Activated CD4-positive, alpha-beta T cell treated with anti-CD3 and anti-CD28 coated beads for 4 hours (primary cell): ENCODE data around the gene DDX27.

Experiments used
- DNase-seq, 2 donors: peaks; one replicate each; pipeline ENCODE4 v3.0.0-alpha.2; 2020

The DDX27 gene

DNA sequence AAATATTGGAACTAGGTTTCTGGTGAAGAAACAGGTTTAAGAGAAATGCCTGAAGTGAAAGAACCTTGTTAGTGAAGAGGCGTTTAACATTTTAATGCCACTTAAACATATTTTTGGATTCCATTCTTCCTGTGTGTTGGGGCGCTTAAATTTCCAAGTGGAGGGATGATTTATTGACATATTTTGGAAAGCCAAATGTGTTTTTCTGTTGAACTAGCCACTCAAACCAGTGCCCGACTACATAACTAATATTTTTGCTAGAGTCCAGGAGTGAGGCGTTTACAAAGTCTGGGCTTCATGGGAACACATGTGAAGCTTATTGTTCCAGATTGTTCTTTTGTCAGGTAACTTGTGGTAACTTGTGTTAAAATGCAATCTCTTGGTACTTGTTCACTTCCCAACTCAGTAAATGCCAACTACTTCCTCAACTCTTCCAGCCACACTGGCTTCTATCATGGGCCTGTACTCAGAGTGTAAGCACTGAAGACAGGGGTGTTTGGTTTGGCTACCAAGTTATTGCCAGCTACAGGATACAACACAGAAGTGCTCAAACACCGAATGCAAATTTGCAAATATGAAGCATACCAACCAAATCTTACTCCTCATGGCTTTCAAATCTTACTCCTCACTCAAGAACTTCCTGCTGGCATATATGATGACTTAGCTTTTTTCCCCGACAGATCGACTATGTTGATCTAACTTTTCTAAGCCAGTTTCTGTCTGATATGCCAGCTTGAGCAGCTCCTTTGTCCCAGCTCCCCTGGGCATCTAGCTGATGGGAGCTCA lies 60.7 kb downstream of the DDX27 start:
- no peak for DNase-seq

DNA sequence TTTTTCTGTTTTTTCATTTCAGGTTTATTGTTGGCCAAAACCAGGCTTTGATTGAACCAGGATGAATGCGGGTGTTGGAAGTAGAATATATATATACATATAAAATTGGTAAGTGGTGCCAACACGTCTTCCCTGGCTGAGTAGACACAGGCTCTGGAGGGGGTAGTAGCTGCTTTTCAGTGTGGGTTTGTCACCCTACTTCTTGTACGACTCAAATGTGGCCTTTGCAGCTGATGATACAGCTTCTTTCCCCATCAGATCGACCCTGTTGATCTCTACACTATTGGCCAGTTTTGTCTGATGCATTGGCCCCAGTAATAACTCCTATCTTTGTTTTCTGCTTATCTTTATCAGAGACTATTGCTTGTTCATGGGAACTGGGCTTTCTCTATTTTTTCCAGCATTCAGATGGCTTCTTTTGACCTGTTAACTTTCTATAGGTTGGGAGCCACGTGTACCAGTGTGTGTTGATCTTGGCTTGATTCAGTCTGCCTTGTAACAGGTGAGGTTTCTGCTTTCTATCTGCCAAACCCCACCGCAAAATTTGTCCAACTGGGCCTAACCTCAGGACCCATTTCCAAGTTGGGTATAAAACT lies 61.3 kb downstream of the DDX27 start:
- no peak for DNase-seq

DNA sequence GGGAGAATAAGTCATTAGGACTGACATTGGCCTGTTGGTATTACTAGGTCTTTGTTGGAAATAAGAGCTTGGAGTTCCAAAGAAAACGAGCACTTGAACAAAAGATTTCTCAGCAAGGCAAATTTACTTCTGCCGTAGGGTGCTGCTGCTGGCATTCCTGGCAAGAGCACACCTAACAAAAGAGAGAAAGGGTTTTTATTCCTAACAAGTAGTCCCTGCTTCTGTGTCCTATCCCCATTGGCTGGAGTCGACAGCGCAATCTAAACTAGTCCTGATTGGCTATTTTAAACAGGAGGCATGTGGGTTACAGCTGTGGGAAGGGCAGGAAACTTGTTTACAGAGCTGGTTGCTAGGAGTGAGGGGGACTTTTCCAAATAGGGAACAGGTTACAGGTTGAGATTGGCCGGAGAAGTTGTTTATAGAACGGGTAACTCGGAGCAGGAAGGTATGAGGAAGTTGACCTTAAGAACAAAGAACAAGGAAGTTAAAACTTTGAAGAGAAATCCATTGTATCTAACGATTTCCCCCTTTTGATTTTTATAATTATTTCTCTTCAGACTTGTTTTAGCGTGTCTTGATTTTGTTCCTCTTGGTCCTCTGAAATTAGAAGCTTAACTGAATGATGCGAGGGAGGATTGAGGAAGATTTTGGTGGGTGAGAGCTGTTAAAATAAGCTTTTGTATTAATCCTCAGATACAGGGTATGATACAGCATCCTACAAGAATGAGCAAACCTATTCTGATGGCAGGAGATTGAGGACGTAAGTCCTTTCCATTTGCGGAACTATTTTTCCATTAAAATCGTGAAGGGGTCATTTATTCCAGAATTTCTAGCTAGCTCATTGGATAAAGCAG lies 62.1 kb downstream of the DDX27 start:
- no peak for DNase-seq

DNA sequence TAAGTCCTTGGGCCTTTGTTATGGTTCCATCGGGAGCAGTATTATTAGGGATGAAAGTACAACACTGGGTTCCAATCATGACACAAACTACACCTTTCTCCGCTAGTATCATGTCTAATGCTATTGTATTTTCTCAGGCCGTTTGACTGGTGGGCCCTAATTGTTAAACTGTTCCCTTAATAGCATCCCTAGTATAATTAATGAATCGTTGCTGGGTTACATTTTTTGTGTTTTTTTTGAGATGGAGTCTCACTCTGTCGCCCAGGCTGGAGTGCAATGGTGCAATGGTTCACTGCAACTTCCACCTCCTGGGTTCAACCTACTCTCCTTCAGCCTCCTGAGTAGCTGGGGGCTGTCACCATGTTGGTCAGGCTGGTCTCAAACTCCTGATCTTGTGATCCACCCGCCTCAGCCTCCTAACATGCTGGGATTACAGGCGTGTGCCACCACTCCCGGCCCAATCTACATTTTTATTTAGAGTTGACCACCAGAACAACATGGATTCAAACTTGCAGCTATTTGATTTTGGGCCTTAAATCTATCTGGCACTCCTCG lies 62.8 kb downstream of the DDX27 start:
- no peak for DNase-seq

DNA sequence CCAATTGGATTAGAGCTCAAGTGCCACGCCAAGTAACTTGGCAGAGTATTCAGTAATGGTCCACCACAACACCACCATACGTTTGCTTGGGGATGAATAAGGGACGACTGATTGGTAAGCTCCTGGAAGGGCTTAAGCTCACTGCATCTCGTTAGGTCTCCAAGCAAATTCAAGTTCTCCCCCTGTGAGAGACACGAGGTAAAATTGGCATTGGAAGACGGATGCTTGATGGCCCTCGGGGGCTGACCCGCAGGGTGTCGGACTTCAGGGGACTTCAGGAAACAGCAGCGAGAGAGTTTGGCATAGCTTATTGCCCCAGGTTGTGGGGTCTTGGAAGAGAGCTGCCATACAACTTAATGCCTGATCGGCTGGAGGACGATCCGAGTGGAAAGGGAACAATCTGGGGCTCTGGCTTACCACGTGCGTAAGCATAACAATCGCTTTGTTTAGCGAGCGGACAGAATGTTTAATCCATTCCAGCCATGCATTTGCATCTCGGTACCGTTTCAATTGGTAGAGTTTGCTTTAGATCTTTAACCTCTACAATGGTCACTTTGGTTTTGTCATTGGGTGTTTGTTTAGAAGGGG lies 63.5 kb downstream of the DDX27 start:
- no peak for DNase-seq

DNA sequence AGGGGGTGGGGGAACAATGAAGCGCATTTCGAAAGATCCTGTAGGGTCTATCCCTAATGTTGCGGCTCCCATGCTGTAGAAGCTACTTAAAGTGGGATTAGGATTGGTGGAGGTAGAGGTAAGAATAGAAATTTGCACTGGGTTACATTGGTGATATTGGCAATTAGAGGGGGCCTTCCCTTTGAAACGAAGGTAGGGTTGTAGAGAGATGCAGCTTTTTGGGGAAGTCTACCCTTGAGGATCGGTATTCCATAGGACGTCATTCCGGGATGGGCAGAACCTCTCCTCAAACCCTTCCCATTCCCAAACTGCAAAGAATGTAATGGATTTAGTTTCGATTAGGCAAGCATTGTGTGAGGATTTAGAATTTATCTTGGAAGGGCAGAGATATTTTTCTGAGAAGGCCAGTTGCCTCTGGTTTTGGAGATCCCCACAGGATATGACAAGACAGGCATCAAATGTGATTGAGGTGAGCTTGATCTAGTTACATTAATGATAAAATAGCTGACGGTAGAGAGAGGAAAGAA lies 64.0 kb downstream of the DDX27 start:
- no peak for DNase-seq

DNA sequence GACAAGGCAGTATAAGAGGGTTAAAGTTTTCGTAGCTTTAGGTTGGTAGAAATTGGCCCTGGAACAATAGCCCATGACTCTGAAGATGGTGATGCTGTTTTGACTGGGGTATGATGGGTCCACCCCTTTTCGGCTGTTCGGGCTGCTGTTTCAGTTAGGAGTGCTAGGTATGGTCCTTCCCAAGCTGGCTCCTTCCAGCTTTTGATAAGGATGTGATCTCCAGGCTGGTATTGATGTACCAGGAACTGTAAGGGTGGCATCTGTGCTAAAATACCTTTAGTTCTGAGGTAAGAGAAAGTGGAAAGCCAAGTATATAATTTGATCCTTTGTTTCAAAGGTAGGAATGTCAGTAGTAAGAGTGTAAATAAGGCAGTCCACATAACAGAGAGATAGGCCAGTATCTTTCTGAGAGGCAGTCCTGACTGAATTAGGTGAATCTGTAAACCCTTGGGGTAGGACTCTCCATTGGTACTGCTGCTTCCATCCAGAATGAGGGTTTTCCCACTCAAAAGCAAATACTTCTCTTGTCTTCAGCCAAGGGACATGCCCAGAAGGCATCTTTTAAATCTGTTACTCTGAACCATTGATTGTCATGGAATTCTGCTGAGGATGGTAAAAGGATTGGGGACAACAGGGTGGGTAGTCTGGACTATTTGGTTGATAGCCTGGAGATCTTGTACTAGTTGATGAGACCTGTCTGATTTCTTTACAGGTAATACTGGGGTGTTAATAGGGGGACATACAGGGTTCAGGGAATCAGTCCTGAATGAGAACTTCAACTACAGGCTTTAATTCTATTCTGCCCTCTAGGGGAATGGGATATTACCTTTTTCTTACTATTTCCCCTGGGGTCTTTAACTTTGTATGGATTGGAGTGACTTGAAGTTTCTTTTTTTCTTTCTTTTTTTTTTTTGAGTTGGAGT lies 64.7 kb downstream of the DDX27 start:
- DNase-seq = no peak

DNA sequence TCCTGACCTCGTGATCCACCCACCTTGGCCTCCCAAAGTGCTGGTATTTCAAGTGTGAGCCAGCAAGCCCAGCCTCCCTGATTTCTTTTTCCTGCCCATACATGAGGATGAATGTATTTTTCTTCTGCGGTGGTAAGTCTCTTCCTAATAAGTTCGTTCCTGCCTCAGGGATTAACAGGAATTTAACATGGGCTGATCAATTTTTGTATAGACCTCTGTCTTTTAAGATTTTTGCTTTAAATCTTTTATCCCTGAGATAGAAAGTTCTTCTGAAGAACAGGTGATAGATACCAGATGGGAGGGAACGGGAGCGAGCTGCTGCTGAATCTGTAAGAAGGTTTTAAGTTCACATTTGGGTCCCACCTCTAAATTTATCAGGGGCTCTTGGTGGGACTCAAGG lies 65.6 kb downstream of the DDX27 start:
- DNase-seq = no peak

DNA sequence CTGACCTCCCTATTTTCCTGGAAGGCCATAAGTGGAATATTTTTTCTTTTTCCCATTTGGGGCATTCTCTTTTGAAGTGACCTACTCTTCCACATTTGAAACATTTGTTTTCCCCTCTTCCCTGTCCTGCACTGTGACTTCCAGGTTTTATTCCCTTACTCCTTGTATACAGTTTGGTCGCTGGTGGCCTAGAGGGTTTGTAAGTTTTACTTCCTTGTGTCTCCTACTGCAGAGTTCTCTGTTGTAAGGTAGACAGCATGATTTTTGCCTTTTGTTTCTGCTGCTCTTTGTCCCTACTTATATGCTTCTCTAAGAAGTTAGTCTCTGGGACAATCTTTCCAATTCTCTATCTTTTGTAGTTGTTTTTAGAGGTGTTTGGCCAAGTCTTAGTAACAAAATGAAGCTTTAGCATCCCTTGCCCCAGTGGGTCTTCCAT lies 66.0 kb downstream of the DDX27 start:
- DNase-seq = no peak

DNA sequence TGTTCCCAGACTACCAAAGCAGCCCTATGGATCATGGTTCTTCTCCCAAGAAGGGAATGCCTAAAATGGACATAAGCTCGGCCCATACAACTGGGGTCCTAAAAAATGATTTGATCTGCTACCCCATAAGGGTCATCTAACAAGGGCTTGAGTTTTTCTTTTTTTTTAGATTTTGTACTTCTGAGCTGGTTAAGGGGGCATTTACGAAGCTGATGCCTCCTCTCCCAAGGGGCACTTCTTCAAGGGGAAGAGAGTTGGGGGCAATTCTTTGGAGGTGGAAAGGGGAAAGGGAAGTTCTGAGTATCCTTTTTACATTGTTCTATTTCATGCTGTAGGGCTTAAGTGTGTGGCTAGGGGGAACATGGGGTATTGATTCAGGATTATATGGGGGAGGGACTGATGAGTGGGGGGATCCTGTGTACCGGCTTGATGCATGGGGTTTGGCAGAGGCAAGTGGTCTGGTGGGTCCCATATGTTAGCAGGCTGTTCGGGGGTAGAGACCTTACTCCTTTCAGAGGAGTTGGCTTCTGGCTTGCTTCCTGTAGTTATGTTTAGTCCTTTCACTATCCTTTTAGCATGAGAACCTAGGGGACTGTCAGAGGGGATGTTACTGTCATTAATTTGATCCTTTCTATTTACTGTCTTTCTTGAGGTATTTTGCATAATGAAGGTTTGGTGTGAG lies 66.7 kb downstream of the DDX27 start:
- DNase-seq = no peak

DNA sequence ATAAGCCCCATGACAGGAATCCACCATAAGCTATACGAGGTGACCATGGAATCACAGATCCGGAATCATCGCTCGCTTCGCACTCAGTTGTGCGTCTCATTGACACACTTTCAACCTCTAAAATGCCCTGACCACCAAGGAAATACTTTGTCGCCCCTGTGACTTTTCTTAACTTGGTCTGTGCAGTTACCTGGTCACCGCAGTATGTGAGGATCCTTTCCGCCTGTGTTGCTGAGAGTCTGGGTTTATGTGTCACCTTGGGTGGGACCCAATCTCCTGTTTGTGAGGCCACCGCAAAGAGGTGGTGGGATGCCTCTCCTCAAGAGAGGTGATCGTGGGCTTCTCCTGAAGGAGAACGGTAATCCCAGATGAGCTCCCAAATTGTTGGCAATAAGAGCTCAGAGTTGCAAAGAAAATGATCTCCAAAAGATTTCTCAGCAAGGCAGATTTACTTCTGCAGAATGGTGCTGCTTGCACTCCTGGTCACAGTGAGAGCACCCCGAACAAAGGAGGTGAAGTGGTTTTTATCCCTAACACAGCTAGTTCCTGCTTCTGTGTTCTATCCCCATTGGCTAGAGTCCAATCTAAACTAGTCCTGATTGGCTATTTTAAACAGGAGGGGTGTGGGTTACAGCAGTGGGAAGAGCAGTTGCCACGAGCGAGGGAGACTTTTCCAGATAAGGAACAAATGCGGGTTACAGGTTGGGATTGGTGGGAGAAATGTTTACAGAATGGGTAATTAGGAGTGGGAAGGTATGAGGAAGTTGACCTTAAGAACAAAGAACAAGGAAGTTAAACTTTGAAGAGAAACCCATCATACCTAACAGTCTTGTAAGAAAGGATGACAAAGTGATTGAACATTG lies 67.7 kb downstream of the DDX27 start:
- DNase-seq = no peak

DNA sequence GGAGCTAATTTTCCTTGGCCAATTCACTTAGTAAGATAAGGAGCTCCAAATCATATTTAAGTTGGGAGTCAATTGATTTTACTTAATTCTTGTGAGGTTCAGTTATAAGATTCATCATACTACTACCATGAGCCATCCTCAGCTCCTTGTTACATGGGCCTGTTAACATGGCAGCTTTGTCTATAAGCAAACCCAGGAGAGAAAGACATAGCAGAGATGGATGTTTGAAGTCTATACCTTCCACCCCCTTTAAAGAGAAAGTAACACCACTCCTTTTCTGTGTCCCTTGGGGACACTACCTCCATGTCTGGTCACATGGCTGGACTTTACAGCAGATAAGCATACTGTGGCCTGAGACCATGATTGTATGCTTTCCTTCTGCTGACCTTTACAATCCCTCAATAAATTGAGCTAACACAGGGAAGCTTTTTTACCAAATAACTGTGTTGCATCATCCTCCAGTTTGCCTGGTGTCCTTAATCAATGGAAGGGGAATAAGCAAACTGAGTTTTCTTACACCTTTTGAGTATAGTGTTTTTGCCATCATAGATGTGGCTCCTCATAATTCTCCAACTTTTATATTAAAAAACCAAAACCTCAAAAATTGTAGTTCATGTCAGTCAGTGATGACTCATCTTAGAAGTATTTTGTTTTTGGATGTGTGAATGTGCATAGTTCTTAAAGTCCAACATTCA lies 68.5 kb downstream of the DDX27 start:
- no peak for DNase-seq

DNA sequence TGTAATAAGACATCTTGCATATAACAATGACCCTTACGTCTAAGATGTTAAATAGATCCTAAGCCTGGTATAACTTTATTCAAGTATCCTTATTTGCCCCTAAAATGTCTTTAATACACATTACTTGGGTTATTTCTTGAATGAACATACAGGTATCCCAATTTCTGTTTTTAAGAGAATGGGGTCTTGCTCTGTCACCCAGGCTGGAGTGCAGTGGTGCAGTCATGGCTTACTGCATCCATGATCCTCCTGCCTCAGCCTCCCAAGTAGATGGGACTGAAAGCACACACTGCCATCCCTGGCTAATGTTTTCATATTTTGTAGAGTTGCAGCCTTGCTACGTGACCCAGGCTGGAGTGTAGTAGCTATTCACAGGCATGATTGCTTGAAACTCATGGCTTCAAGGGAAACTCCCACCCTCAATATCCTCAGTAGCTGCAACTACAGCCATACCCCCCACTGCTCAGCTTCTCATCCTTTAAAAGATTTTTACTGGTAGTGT lies 69.1 kb downstream of the DDX27 start:
- DNase-seq = no peak

DNA sequence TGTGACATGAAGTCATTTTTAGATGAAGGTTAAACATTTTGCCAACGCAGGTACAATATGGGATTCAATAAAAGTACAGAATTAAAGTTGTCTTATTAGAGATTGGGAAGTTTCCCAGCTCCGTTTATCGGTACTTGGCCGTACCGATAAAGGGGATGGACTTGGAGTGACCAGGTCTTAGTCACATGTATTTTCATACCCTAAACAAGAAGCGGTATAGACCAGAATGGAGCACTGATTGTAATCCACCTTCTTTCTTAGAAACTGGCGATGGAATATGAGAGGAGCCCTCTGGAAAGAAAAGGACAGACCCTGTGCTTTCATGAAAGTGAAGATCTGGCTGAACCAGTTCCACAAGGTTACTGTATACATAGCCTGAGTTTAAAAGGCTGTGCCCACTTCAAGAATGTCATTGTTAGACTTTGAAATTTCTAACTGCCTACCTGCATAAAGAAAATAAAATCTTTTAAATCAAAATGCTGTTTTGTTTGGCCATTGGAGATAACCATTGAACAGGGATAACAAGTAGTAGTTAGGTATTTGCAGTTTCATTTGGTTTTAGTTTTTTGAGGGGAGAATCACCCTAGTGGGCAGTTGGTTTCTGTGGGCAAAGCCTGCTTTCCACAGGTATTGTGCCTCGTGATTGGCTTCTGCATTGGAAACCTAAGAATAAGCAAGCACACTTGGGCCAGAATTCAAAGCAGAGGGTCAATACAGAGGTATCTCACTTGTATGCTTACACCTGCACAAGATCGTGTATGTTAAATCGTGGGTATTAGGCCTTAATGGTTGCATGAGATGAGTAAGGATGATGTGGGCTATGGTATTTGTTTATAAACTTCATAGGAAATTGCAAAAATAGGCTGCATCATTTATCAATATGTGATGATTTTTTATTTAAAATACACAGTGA lies 69.8 kb downstream of the DDX27 start:
- DNase-seq = no peak

DNA sequence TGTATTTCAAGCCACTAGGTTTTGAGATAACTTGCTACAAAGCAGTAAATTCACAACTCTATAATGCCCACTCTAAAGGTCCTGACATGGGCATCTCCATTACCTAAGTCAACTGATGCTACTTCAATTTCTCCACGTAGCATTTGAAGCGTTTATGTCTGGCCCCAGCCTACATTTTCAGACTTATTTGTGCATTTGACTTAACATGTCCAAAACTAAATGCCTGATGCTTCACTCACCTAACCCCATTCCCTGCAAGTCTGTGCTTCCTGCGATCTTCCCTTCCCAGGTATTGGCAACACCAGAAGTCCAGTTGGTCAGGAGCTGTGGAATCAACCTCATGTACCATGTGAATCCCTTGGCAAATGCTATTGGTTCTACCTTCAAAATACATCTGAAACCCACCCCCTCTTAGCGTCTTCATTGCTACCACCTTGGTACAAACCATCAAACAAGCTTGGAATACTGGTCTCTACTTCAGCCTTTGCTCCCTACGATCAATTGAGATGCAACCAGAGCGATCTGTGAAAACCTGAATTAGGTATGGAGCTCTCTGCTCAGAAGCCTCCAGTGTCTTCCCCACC lies 71.5 kb downstream of the DDX27 start:
- no peak for DNase-seq

DNA sequence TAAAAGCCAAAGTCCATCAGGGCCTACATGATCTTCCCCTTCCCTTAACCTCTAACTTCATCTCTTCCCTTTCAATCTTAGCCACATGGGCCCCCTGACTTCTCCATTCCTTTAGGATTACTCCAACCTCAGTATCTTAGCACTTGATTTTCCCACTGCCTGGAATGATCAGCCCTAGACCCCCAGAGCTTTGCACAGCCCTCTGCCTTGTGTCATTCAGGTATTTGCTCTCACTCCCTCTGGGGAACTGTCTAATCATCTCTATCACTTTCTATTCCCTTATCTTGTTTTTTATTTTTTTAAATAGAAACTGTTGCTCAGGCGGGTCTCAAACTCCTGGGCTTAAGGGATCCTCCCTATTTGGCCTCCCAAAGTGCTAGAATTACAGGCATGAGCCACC lies 72.0 kb downstream of the DDX27 start:
- DNase-seq = no peak

DNA sequence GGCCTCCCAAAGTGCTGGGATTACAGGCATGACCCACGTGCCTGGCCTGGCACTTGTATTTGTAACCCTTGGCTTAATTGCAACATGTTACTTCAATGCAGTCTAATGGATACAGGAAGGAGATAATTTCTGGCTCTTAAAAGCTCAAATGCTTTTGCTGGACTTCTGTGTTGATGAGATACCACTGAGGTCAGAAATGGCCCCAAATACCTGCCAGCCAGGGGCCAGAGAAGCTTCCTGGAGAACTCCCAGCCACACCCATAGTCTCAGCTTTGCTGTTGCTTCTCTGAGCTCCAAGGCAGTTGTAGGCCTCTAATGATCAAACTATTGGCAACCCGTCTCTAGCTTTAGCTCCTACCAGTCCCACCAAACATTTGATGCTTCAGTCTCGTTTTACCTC lies 72.8 kb downstream of the DDX27 start:
- DNase-seq = no peak

DNA sequence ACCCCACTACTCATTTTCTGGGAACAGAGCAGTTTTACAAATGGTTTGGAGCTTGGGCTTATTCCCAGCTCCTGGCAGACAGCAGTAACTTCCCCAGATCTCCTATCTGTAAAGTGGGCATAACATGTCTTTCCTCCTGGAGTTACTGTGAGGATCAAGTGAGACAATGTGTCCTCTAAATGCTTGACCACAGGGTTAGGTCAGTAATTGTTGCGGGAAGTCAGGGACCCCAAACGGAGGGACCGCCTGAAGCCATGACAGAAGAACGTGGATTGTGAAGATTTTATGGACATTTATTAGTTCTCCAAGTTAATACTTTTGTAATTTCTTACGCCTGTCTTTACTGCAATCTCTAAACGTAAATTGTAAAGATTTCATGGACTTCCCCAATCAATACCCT lies 73.9 kb downstream of the DDX27 start:
- no peak for DNase-seq
